Measurements from ENCODE around the gene RALGPS1.
A peak's percentile ranks its signal among the peaks of the same experiment; 100 is the strongest.

Gene RALGPS1

DNA sequence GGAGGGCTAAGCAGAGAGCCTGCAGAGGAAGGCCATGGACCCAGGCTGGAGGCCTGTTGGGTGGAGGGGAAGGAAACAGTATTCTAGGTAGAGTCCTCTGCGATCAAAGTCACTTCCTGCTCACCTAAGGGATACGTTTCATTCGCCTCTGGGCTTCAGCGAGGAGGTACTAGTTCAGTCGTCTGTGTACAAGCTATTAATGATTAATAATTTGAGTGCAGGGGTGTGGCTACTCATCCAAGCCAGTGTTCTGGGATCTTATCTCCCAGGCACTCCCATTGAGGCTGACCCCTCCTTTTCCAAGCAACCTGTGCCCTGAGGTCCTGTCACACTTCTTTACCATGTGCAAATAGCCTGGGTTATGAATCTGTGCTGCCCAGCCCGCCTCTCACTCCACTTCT, 25.2 kb downstream of the RALGPS1 start:
- TF ChIP-seq, protein P1, sequence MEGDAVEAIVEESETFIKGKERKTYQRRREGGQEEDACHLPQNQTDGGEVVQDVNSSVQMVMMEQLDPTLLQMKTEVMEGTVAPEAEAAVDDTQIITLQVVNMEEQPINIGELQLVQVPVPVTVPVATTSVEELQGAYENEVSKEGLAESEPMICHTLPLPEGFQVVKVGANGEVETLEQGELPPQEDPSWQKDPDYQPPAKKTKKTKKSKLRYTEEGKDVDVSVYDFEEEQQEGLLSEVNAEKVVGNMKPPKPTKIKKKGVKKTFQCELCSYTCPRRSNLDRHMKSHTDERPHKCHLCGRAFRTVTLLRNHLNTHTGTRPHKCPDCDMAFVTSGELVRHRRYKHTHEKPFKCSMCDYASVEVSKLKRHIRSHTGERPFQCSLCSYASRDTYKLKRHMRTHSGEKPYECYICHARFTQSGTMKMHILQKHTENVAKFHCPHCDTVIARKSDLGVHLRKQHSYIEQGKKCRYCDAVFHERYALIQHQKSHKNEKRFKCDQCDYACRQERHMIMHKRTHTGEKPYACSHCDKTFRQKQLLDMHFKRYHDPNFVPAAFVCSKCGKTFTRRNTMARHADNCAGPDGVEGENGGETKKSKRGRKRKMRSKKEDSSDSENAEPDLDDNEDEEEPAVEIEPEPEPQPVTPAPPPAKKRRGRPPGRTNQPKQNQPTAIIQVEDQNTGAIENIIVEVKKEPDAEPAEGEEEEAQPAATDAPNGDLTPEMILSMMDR (IDR thresholded peaks at IDR 0.05; ENCODE audit: insufficient read depth, low read length): no peak
- TF ChIP-seq, protein P2, sequence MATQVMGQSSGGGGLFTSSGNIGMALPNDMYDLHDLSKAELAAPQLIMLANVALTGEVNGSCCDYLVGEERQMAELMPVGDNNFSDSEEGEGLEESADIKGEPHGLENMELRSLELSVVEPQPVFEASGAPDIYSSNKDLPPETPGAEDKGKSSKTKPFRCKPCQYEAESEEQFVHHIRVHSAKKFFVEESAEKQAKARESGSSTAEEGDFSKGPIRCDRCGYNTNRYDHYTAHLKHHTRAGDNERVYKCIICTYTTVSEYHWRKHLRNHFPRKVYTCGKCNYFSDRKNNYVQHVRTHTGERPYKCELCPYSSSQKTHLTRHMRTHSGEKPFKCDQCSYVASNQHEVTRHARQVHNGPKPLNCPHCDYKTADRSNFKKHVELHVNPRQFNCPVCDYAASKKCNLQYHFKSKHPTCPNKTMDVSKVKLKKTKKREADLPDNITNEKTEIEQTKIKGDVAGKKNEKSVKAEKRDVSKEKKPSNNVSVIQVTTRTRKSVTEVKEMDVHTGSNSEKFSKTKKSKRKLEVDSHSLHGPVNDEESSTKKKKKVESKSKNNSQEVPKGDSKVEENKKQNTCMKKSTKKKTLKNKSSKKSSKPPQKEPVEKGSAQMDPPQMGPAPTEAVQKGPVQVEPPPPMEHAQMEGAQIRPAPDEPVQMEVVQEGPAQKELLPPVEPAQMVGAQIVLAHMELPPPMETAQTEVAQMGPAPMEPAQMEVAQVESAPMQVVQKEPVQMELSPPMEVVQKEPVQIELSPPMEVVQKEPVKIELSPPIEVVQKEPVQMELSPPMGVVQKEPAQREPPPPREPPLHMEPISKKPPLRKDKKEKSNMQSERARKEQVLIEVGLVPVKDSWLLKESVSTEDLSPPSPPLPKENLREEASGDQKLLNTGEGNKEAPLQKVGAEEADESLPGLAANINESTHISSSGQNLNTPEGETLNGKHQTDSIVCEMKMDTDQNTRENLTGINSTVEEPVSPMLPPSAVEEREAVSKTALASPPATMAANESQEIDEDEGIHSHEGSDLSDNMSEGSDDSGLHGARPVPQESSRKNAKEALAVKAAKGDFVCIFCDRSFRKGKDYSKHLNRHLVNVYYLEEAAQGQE (IDR thresholded peaks at IDR 0.05; ENCODE audit: insufficient replicate concordance, low read depth): no peak
- no peak for TF ChIP-seq GABPA (IDR thresholded peaks at IDR 0.05; ENCODE audit: low read depth)
- no peak for TF ChIP-seq SPI1 (IDR thresholded peaks at IDR 0.05; ENCODE audit: borderline replicate concordance, low read depth)
- TF ChIP-seq POLR2AphosphoS5 (IDR thresholded peaks at IDR 0.05; ENCODE audit: low read depth): no peak
- H3K27me3 ChIP-seq (ENCODE audit: insufficient read depth, poor library complexity, severe bottlenecking): peaks cover 2% of the 10 kb centered on the region
- H3K4me3 ChIP-seq (replicated peaks; ENCODE audit: insufficient read depth, low read length): no peak overlapping the region
- DNase-seq (ENCODE audit: low read depth in 1 of 2, low spot score in 1 of 2): no peak
- no peak overlapping the region for H3K27ac ChIP-seq (replicated peaks)

DNA sequence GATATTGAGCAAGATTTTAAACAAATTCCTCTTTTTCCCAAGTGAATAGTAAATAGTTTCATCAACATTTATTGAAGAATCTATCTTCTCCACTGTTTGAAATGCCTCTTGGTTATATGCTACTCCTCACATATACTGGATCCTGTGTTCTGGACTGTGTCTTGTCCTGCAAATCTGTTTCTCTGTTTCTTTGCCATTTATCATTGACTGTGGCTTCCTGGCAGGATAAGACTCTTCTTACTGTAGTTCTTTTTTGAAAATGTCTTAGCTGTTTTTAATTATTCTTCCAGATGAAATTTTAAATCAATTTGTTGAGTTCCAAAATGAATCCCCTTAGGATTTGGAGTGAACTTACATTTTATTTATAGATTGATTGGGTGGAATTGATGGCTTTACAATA, 27.8 kb downstream of the RALGPS1 start:
- Histone ChIP-seq H3K4me3 (replicated peaks; ENCODE audit: insufficient read depth, low read length) (no peak overlapping the region), H3K27me3 (ENCODE audit: insufficient read depth, poor library complexity, severe bottlenecking) (peaks cover 2% of the 10 kb centered on the region), H3K27ac (replicated peaks) (no peak overlapping the region)
- TF ChIP-seq, protein P2 (IDR thresholded peaks at IDR 0.05; ENCODE audit: insufficient replicate concordance, low read depth): no peak
- TF ChIP-seq POLR2AphosphoS5 (IDR thresholded peaks at IDR 0.05; ENCODE audit: low read depth): no peak
- TF ChIP-seq, protein P1 (IDR thresholded peaks at IDR 0.05; ENCODE audit: insufficient read depth, low read length): no peak
- no peak for TF ChIP-seq GABPA (IDR thresholded peaks at IDR 0.05; ENCODE audit: low read depth)
- TF ChIP-seq SPI1 (IDR thresholded peaks at IDR 0.05; ENCODE audit: borderline replicate concordance, low read depth): no peak
- no peak for DNase-seq (ENCODE audit: low read depth in 1 of 2, low spot score in 1 of 2)

DNA sequence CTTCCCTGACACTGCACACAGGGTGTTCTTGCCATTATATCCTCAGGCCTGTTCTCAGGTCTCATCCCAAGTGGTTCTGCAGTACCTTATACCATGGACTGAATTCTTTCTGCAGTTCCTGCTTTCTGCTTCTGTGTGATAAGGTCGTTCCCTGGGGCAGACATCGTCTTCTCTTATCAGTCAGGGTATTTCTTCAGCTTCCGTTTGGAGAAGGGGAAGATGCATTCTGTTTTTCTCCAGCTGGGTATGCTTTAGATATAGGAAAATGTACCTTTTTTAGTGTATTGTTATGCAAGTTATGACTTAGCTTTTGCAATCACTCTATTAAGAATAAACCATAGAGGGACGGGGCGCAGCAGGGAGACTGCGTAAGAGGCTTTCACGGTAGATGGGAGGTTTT, 31.1 kb downstream of the RALGPS1 start:
- peaks cover 2% of the 10 kb centered on the region for H3K27me3 ChIP-seq (ENCODE audit: insufficient read depth, poor library complexity, severe bottlenecking)
- no peak overlapping the region for H3K4me3 ChIP-seq (replicated peaks; ENCODE audit: insufficient read depth, low read length)
- DNase-seq (ENCODE audit: low read depth in 1 of 2, low spot score in 1 of 2): peak; percentile 60 to 71
- H3K27ac ChIP-seq (replicated peaks): no peak overlapping the region
- TF ChIP-seq GABPA (IDR thresholded peaks at IDR 0.05; ENCODE audit: low read depth) (0 out of 2 replicates have a peak, but pooled peaks have one; percentile 11), SPI1 (IDR thresholded peaks at IDR 0.05; ENCODE audit: borderline replicate concordance, low read depth) (peak; percentile 70; the same call in 1 of the 2 replicates), POLR2AphosphoS5 (IDR thresholded peaks at IDR 0.05; ENCODE audit: low read depth) (peak; percentile 30; the same call in 1 of the 2 replicates)
- TF ChIP-seq, protein P1 (IDR thresholded peaks at IDR 0.05; ENCODE audit: insufficient read depth, low read length): no peak

DNA sequence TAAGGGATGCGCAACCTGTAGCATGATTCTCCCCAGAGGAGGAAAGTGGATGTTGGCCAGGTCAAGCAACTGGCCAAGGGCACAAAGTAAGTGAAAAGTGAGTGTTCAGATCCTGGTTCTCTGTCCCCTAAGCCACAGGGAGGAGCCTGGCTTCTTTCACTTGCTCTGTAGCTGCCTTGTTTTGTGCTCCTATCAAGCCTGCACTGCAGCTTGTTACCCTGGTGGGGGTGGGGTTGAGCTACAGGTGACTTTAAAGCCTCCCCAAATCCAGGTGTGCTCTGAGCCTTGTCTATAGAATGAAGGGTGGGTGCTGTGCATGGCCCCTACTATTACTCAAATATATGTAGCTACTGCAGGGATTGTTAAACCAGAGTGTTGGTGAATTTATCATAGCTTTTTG, 32.9 kb downstream of the RALGPS1 start:
- Histone ChIP-seq H3K27me3 (ENCODE audit: insufficient read depth, poor library complexity, severe bottlenecking) (no peaks in the 10 kb centered on the region), H3K4me3 (replicated peaks; ENCODE audit: insufficient read depth, low read length) (no peak overlapping the region), H3K27ac (replicated peaks) (no peak overlapping the region)
- TF ChIP-seq GABPA (IDR thresholded peaks at IDR 0.05; ENCODE audit: low read depth) (no peak), SPI1 (IDR thresholded peaks at IDR 0.05; ENCODE audit: borderline replicate concordance, low read depth) (no peak), POLR2AphosphoS5 (IDR thresholded peaks at IDR 0.05; ENCODE audit: low read depth) (no peak)
- TF ChIP-seq, protein P1 (IDR thresholded peaks at IDR 0.05; ENCODE audit: insufficient read depth, low read length): no peak
- TF ChIP-seq, protein P2 (IDR thresholded peaks at IDR 0.05; ENCODE audit: insufficient replicate concordance, low read depth): no peak
- DNase-seq (ENCODE audit: low read depth in 1 of 2, low spot score in 1 of 2): no peak
